IPS-18a (cell line): Measurements from ENCODE around the gene RIPK3.

Experiments used
- H3K27ac ChIP-seq: one replicate; pipeline ENCODE4 v1.5.1; 2013; ENCODE audit warnings: low read length
- H3K27me3 ChIP-seq: one replicate; pipeline ENCODE4 v1.6.1; 2013; ENCODE audit warnings: mild to moderate bottlenecking, low read length; ENCODE audit not compliant: control insufficient read depth, insufficient read depth
- H3K36me3 ChIP-seq: one replicate; pipeline ENCODE4 v1.6.1; 2013; ENCODE audit warnings: low read depth, low read length; ENCODE audit not compliant: control insufficient read depth
- H3K4me1 ChIP-seq: one replicate; pipeline ENCODE4 v1.6.1; 2013; ENCODE audit warnings: low read depth, low read length; ENCODE audit not compliant: control insufficient read depth
- H3K4me3 ChIP-seq: one replicate; pipeline ENCODE4 v1.5.1; 2013; ENCODE audit warnings: low read length
- H3K9ac ChIP-seq: one replicate; pipeline ENCODE4 v1.6.1; 2013; ENCODE audit warnings: mild to moderate bottlenecking, low read length, moderate library complexity
- H3K9me3 ChIP-seq: one replicate; pipeline ENCODE4 v1.6.1; 2013; ENCODE audit warnings: low read depth, low read length; ENCODE audit not compliant: control insufficient read depth

The RIPK3 gene

GRCh38 chr14:24292118-24292807 lies 47.5 kb downstream of the RIPK3 start:
- Histone ChIP-seq H3K4me3 (no peak overlapping the region), H3K27me3 (no peaks in the 10 kb centered on the region), H3K9me3 (no peaks in the 10 kb centered on the region), H3K9ac (no peak overlapping the region), H3K36me3 (peaks cover 14% of the 10 kb centered on the region), H3K27ac (no peak overlapping the region), H3K4me1 (no peaks in the 10 kb centered on the region)

GRCh38 chr14:24291446-24292117 lies 48.2 kb downstream of the RIPK3 start:
- Histone ChIP-seq H3K4me1 (no peaks in the 10 kb centered on the region), H3K27me3 (no peaks in the 10 kb centered on the region), H3K27ac (no peak overlapping the region), H3K4me3 (no peak overlapping the region), H3K9me3 (no peaks in the 10 kb centered on the region), H3K36me3 (peaks cover 14% of the 10 kb centered on the region), H3K9ac (no peak overlapping the region)

GRCh38 chr14:24290746-24291145 lies 49.0 kb downstream of the RIPK3 start:
- H3K36me3 ChIP-seq, result peaks cover 12% of the 10 kb centered on the region
- H3K4me1 ChIP-seq, result no peaks in the 10 kb centered on the region
- H3K27me3 ChIP-seq, result no peaks in the 10 kb centered on the region
- H3K4me3 ChIP-seq, result no peak overlapping the region
- H3K9me3 ChIP-seq, result no peaks in the 10 kb centered on the region
- no peak overlapping the region for H3K9ac ChIP-seq
- no peak overlapping the region for H3K27ac ChIP-seq

- Histone ChIP-seq H3K4me3 (no peak overlapping the region), H3K36me3 (peaks cover 9% of the 10 kb centered on the region), H3K27me3 (no peaks in the 10 kb centered on the region), H3K27ac (no peak overlapping the region), H3K9ac (no peak overlapping the region), H3K4me1 (no peaks in the 10 kb centered on the region), H3K9me3 (no peaks in the 10 kb centered on the region)
These were observed 50.0 kb downstream of the RIPK3 start for GRCh38 chr14:24289649-24290280.

- Histone ChIP-seq H3K4me3 (no peak overlapping the region), H3K4me1 (no peaks in the 10 kb centered on the region), H3K36me3 (peaks cover 9% of the 10 kb centered on the region), H3K9me3 (no peaks in the 10 kb centered on the region), H3K27ac (no peak overlapping the region), H3K9ac (no peak overlapping the region), H3K27me3 (no peaks in the 10 kb centered on the region)
These were observed 52.8 kb downstream of the RIPK3 start for GRCh38 chr14:24286996-24287395.
